ENCODE results near the gene HINFP.
"Not testable (repeated sequence)": the region's sequence is repeated elsewhere in the genome, so short reads cannot be mapped to it uniquely, and the experiment has no call there.

HINFP gene

GRCh38 chr11:119155733-119156492, 34.5 kb downstream of the HINFP start:
- no peak for DNase-seq (ENCODE audit: low read depth in 1 of 2, low spot score in 1 of 2)

DNA sequence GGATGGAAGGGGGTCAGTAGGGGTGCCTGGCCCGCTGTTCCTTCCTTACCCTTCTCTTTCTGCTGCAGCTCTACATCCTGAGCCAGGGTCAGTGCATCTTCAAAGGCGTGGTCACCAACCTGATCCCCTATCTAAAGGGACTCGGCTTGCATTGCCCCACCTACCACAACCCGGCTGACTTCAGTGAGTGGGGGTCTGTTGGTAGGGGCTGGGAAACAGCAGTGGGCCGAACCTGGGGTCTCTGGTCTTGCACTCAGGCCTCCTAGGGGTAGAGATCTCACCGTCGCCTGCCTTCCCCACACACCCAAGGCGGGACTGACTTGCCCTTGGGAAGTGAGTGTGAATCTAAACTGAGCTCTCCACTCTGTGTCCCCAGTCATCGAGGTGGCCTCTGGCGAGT, 35.1 kb downstream of the HINFP start:
- DNase-seq (ENCODE audit: low read depth in 1 of 2, low spot score in 1 of 2), result no peak

GRCh38 chr11:119157063-119157462, 35.7 kb downstream of the HINFP start:
- no peak for DNase-seq (ENCODE audit: low read depth in 1 of 2, low spot score in 1 of 2)

GRCh38 chr11:119158467-119158866, 37.1 kb downstream of the HINFP start:
- no peak for DNase-seq (ENCODE audit: low read depth in 1 of 2, low spot score in 1 of 2)

- no peak for DNase-seq (ENCODE audit: low read depth in 1 of 2, low spot score in 1 of 2)
Observed at GRCh38 chr11:119160151-119160550, 38.8 kb downstream of the HINFP start.

- DNase-seq (ENCODE audit: low read depth in 1 of 2, low spot score in 1 of 2), result no peak
Observed at GRCh38 chr11:119161871-119162270, 40.5 kb downstream of the HINFP start.

GRCh38 chr11:119166368-119167076, 45.1 kb downstream of the HINFP start:
- DNase-seq (ENCODE audit: low read depth in 1 of 2, low spot score in 1 of 2), result no peak

- not testable (repeated sequence) for DNase-seq (ENCODE audit: low read depth in 1 of 2, low spot score in 1 of 2)
Observed at GRCh38 chr11:119167077-119167458, 45.7 kb downstream of the HINFP start.

DNA sequence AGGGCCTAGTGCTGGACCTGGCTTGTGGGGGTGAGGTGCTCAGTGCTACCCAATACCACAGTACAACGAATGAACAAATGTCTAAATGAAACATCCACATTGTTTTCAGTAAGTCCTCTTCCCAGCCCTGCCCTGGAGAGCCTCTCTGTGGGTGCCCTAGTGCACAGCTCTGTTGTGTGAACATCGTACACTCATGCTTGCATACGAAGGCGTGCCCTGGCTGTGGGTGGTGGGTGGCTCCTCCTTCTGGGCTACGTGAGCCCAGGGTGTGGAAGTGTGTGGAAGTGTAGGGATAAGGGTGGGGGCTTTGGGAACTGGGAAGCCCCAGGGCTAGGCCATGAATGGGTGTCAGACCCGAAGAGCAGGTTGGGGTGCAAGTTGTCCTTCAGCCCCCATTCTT, 46.6 kb downstream of the HINFP start:
- no peak for DNase-seq (ENCODE audit: low read depth in 1 of 2, low spot score in 1 of 2)

DNA sequence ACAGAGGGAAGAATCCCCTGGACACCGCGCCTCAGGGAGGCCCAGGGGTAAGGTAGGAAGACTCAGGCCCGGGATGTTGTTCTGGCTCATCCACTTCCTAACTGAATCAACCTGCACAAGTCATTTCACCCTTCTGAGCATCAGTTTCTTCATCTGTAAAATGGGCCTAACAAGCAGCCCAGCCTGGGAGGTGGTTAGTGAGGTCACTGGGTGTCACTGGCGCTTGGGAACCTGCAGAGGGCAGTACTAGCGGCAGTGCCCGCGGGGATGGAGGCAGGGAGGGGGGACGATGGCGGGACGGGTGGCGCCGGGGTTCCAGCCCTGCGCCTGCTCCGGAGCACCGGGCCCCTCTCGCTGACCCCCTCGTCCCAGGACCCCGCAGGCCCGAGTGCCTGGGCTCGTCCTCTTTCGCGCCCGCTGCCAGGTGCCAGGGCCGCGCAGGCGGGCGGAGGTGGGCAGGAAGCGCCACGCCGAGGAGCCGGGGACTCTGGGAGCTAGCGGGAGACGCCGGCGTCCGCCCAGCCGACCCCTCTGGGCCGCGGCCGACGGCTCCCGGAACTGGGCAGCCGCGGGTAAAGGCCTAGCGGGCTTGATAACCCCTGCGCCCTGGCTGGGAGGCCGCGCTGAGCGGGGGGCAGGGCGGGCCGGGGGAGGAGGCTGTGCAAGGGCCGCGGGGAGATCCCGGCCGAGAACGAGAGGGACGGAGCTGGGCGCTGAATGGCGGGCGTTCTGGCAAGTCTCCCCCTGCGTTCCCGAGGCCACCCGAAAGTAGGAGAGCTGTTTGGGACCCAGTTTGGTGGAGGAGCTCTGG, 47.3 kb downstream of the HINFP start, which contains the start of gene NLRX1:
NLRX1 (plus strand) TSS at position 255 of the 811 bp plus-strand sequence. CDS start 2,679 bp downstream, outside the sequence.
- peak; percentile 67 to 71 for DNase-seq (ENCODE audit: low read depth in 1 of 2, low spot score in 1 of 2)

DNA sequence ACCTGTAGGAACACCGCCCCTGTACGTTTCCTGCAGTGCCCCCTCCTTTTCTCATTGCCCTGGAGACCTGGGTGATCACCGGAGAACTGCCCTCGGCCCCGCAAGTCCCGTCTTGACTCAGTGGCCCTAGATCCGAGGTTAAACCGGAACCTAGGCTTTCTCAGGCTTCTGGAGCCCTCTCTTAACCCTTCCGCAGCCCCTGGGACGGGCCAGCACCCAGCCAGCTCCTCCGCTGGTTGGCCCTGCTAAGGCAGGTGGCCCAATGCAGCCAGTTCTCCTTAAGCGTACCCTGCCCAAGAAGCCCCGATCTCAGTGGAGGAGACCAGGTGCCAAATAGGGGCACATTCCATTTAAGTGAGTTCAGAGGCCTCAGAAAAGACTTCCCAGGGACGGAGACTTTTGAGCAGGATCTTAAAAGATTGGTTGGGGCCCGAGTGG, 47.9 kb downstream of the HINFP start:
- no peak for DNase-seq (ENCODE audit: low read depth in 1 of 2, low spot score in 1 of 2)

GRCh38 chr11:119172513-119172912, 51.1 kb downstream of the HINFP start:
- DNase-seq (ENCODE audit: low read depth in 1 of 2, low spot score in 1 of 2), result no peak

GRCh38 chr11:119173453-119173852, 52.1 kb downstream of the HINFP start:
- DNase-seq (ENCODE audit: low read depth in 1 of 2, low spot score in 1 of 2), result no peak

GRCh38 chr11:119175493-119176077, 54.2 kb downstream of the HINFP start:
- no peak for DNase-seq (ENCODE audit: low read depth in 1 of 2, low spot score in 1 of 2)

GRCh38 chr11:119178166-119178680, 56.8 kb downstream of the HINFP start:
- no peak for DNase-seq (ENCODE audit: low read depth in 1 of 2, low spot score in 1 of 2)

DNA sequence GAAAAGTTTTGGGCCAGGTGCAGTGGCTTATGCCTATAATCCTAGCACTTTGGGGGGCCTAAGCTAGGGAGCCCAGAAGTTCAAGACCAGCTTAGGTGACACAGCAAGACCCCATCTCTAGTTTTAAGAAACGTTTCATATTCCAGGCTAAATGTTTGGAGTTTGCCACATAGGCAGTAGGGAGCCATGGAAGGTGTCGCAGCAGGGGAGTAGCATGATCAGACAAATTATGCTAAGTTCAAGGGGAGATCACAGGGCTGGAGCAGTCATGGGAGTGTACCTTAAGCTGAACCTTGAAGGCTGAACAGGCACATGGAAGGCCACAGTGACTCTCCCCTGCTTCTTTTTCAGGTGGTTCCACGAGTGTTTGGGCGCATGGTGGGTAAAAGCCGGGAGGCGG, 58.0 kb downstream of the HINFP start:
- DNase-seq (ENCODE audit: low read depth in 1 of 2, low spot score in 1 of 2), result no peak

DNA sequence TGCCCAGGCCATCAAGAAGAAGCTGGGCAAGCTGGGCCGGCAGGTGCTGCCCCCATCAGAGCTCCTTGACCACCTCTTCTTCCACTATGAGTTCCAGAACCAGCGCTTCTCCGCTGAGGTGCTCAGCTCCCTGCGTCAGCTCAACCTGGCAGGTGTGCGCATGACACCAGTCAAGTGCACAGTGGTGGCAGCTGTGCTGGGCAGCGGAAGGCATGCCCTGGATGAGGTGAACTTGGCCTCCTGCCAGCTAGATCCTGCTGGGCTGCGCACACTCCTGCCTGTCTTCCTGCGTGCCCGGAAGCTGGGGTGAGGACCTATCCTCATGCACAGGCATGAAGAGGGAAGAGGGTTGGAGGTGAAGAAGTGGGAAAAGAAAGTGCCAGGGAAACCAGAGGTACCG, 58.6 kb downstream of the HINFP start:
- no peak for DNase-seq (ENCODE audit: low read depth in 1 of 2, low spot score in 1 of 2)

GRCh38 chr11:119180729-119181676, 59.6 kb downstream of the HINFP start:
- no peak for DNase-seq (ENCODE audit: low read depth in 1 of 2, low spot score in 1 of 2)

- no peak for DNase-seq (ENCODE audit: low read depth in 1 of 2, low spot score in 1 of 2)
Observed at GRCh38 chr11:119181677-119182412, 60.5 kb downstream of the HINFP start.

Data from activated T-helper 1 cell treated with anti-CD3 and anti-CD28 coated beads, Interleukin-2, amount 50 U/mL, for 16 hours (primary cell).